Heart left ventricle (tissue), 16 donors: ENCODE results near the gene SYT3. TPM values are rescaled to one million over a fixed set of nuclear protein-coding genes. Genes with fewer than 3 reads are reported as not detected.

Experiments used
- ATAC-seq, 4 donors: fragments of 200-7000 bp; cut with Tn5 transposase; one replicate each; pipeline ENCODE4 v1.9.1; 2020 to 2022; ENCODE audit warnings: moderate library complexity in 4 of 4, mild to moderate bottlenecking in 3 of 4, moderate number of reproducible peaks in 1 of 4
- DNase-seq, 5 donors: peaks; one replicate each; pipeline ENCODE4 v3.0.0-alpha.2; 2020
- H3K27ac ChIP-seq, 12 donors: fragments of 200-600 bp; sonication (generic) in 4 of 12; one replicate each; pipeline versions ENCODE4 v1.5.0 to v1.8.0; 2016 to 2022; ENCODE audit warnings: mild to moderate bottlenecking in 2 of 12
- H3K27me3 ChIP-seq, 9 donors: fragments of 200-600 bp; sonication (generic) in 2 of 9; one replicate each; pipeline versions ENCODE4 v1.5.1 to v1.8.0; 2016 to 2022; ENCODE audit warnings: mild to moderate bottlenecking in 3 of 9
- H3K36me3 ChIP-seq, 9 donors: fragments of 200-600 bp; sonication (generic) in 2 of 9; one replicate each; pipeline versions ENCODE4 v1.5.0 to v1.8.0; 2018 to 2022; ENCODE audit warnings: mild to moderate bottlenecking in 2 of 9
- H3K4me1 ChIP-seq, 12 donors: fragments of 200-600 bp; sonication (generic) in 4 of 12; one replicate each; pipeline versions ENCODE4 v1.5.0 to v1.8.0; 2016 to 2022; ENCODE audit warnings: mild to moderate bottlenecking in 3 of 12
- H3K4me3 ChIP-seq, 12 donors: fragments of 200-600 bp; sonication (generic) in 4 of 12; one replicate each; pipeline versions ENCODE4 v1.5.0 to v1.8.0; 2017 to 2022; ENCODE audit warnings: mild to moderate bottlenecking in 9 of 12, moderate library complexity in 4 of 12
- H3K9me3 ChIP-seq, 12 donors: fragments of 200-600 bp; sonication (generic) in 4 of 12; one replicate each; pipeline versions ENCODE4 v1.5.0 to v1.8.0; 2016 to 2022; ENCODE audit warnings: mild to moderate bottlenecking in 1 of 12
- POLR2A ChIP-seq, 2 donors: fragments of 450-650 bp; IDR thresholded peaks; one replicate each; pipeline ENCODE4 v1.6.1; 2017; ENCODE audit warnings: antibody characterized with exemption in 2 of 2, mild to moderate bottlenecking in 2 of 2, moderate library complexity in 2 of 2
- WGBS, 4 donors: extraction: QIAGEN DNeasy Blood & Tissue Kit in 2 of 4; methylation state at CpG; one replicate each; pipeline versions ENCODE4 v1.1.5 to v1.1.7; 2013 to 2018; 5-methylcytosine and 5-hydroxymethylcytosine counted together
- intact Hi-C, 10 donors: fragments of 100-400 bp; cut with DNase I; formaldehyde crosslinking; loops; one replicate each; pipeline versions ENCODE4 v1.11.1 to v1.14.2; 2022
- polyA plus RNA-seq, 2 donors: library from polyadenylated mRNA; stranded (reverse); fragments of 200-250 nt; gene quantifications; one replicate each; pipeline ENCODE4 v1.2.3, GENCODE V29; 2013
- total RNA-seq, 9 donors: library from RNA; depleted of rRNA in 2 of 9; stranded (reverse); fragments of >200 nt in 2 of 9; fragmentation: NEBNext Ultra II Directional in 3 of 9; extraction: Animal tissue kit (Norgen Biotek cat#: 25700) in 3 of 9; gene quantifications; one replicate each; pipeline versions ENCODE4 v1.1.0 to v1.2.4, GENCODE V29; 2016 to 2023
- TF ChIP-seq, protein P1 (sequence below), 12 donors: fragments of 200-600 bp; sonication (generic) in 4 of 12; IDR thresholded peaks; one replicate each; pipeline versions ENCODE4 v1.5.0 to v1.8.0; 2018 to 2022; ENCODE audit warnings: antibody characterized with exemption in 12 of 12, mild to moderate bottlenecking in 5 of 12
- donor health status: ischemic (EF 13 %, LVEDD 7.1; RV severe dilation, severe dysfunction).
- donor health status: healthy with polysubstance abuse.
- donor health status: DM: no; HTN: yes; CAD: no.
- donor health status: DM: no; HTN: no; CAD: no.
- donor health status: ischemic (EF 25% LVEDD 6.9; RV normal size, moderate dysfunction).
- donor health status: ischemic (EF 25% LVEDD 5.7; RV mildly dilated, moderate dysfunction).
- donor health status: healthy.
- donor health status: DM: yes; HTN: yes; CAD: no.
- donor health status: ischemic (EF 35%, LVEDD 5.7; RV mildly dilated, moderate dysfunction).
- donor health status: nonischemic (EF 11% LVEDD 7.7; RV severe dilation, severe dysfunction).
- donor health status: DM: yes; HTN: yes; CAD: no.
- donor health status: PGD.
- donor health status: ischemic (EF 29% LVEDD 5.4; RV normal size, mild dysfunction).
- donor health status: nonischemic (EF 23%, LVEDD 6.1; RV moderate dilation, normal function).

The SYT3 gene
- total and polyA plus RNA-seq, 11 donors, result 0.06 to 0.75 (median 0.20) TPM; not detected in 6

DNA sequence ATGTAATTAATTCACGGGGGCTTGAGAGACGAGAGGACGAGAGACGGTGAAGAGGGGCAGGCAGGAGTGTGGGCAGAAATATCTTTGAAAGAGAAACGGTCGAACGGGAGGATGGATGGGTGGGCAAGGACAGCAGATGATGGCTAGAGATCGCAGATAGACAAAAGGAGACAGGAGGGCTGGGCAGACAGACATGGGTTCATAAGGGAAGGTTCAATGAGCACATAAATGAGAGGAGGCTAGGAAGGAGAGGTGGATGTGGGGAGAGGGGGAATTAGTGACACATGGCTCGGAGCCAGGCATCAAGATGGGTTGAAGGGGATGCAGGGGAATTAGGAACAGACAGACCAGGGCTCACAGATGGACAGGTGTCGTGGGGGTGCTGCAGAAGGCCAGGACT, 1.1 kb downstream of the SYT3 start:
- Histone ChIP-seq H3K9me3 (peaks cover 0 to 22% (median 11%) of the 10 kb centered on the region in 12 donors), H3K27me3 (peaks cover 5 to 70% (median 19%) of the 10 kb centered on the region in 9 donors), H3K4me1 (peaks cover 0 to 9% (median 0%) of the 10 kb centered on the region in 12 donors), H3K27ac (no peak overlapping the region), H3K4me3 (peak overlapping the region in 1 of 12 donors; percentile 51), H3K36me3 (no peaks in the 10 kb centered on the region)
- DNase-seq (no peak), ATAC-seq (no peak)
- TF ChIP-seq, protein P1, sequence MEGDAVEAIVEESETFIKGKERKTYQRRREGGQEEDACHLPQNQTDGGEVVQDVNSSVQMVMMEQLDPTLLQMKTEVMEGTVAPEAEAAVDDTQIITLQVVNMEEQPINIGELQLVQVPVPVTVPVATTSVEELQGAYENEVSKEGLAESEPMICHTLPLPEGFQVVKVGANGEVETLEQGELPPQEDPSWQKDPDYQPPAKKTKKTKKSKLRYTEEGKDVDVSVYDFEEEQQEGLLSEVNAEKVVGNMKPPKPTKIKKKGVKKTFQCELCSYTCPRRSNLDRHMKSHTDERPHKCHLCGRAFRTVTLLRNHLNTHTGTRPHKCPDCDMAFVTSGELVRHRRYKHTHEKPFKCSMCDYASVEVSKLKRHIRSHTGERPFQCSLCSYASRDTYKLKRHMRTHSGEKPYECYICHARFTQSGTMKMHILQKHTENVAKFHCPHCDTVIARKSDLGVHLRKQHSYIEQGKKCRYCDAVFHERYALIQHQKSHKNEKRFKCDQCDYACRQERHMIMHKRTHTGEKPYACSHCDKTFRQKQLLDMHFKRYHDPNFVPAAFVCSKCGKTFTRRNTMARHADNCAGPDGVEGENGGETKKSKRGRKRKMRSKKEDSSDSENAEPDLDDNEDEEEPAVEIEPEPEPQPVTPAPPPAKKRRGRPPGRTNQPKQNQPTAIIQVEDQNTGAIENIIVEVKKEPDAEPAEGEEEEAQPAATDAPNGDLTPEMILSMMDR (IDR thresholded peaks at IDR 0.05), result no peak
- TF ChIP-seq POLR2A (IDR thresholded peaks at IDR 0.05), result no peak
- WGBS, 4 donors, result 42 to 48% (median 46%) methylated on average over 10 of the region's 10 CpGs
- intact Hi-C loops, result no loop called here

DNA sequence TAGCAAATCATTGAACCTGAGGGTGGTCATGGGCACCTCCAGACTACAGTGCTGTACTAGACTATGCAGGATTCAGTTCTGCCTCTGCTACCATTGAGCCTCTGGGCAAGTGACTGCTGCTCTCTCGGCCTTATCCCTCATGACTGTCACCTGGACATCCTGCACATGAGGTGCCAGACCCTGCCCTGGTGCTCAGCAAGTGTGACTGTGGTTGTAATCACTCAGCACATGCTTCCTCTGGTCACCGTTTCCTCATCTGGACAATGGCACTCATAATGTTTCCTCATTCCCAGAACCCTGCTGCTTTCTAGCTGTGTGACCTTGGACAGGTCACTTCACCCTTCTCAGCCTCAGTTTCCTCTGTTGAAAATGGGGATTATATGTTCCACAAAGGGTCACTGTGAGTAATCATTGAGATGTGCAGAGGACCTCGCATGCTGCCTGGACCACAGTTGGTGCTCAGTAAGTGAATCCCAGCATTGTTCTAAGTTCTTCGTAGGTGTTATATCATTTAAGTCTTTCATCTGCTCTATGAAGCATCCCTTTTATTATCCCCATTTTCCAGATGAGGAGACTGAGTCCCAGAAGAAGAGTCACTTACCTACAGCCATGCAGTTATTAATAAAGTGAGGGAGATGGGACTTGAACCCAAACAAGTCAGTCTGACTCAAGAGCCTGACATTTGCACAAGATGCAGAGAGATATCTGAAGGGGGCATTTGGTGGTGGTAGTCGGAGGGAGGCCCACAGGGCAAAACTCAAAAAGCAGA, 3.2 kb downstream of the SYT3 start:
- intact Hi-C loops, result no loop called here
- TF ChIP-seq, protein P1 (IDR thresholded peaks at IDR 0.05), result no peak
- TF ChIP-seq POLR2A (IDR thresholded peaks at IDR 0.05), result no peak
- WGBS, 4 donors, result 58 to 69% (median 65%) methylated on average over 5 of the region's 5 CpGs

DNA sequence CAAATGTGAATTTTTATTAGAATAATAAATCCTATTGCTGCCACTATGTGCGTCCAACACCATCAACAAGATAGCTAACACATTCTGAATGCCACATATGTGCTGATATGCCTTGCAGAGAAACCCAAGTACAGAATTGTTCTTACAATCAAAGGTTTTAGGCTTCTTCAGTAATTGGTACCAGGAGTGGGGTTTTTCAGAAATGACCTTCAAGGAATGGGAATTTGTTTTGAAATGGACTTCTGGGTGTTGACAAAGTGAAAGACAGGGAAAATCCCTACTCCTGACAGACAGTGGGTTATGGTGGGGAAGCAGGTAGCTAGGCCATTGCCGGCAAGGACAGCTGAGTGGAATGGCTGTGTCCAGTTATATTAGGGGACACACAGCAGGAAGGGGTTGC, 5.7 kb downstream of the SYT3 start:
- Histone ChIP-seq H3K9me3 (peaks cover 0 to 28% (median 16%) of the 10 kb centered on the region in 12 donors), H3K4me3 (no peak overlapping the region), H3K27me3 (peaks cover 0 to 47% (median 12%) of the 10 kb centered on the region in 9 donors), H3K36me3 (no peaks in the 10 kb centered on the region), H3K27ac (no peak overlapping the region), H3K4me1 (peaks cover 0 to 2% (median 0%) of the 10 kb centered on the region in 12 donors)
- TF ChIP-seq POLR2A (IDR thresholded peaks at IDR 0.05), result no peak
- TF ChIP-seq, protein P1 (IDR thresholded peaks at IDR 0.05), result no peak
- ATAC-seq (no peak), DNase-seq (no peak)
- intact Hi-C loops, result no loop called here
- 93 to 99% (median 95%) methylated on average over 2 of the region's 2 CpGs for WGBS, 4 donors

More for the DNA sequence above, 3.2 kb downstream of the SYT3 start:
- Histone ChIP-seq H3K36me3 (no peaks in the 10 kb centered on the region), H3K27ac (no peak overlapping the region), H3K4me1 (peaks cover 0 to 9% (median 0%) of the 10 kb centered on the region in 12 donors), H3K27me3 (peaks cover 0 to 64% (median 13%) of the 10 kb centered on the region in 9 donors), H3K4me3 (no peak overlapping the region), H3K9me3 (peaks cover 0 to 28% (median 16%) of the 10 kb centered on the region in 12 donors)
- DNase-seq, result no peak
- no peak for ATAC-seq

DNA sequence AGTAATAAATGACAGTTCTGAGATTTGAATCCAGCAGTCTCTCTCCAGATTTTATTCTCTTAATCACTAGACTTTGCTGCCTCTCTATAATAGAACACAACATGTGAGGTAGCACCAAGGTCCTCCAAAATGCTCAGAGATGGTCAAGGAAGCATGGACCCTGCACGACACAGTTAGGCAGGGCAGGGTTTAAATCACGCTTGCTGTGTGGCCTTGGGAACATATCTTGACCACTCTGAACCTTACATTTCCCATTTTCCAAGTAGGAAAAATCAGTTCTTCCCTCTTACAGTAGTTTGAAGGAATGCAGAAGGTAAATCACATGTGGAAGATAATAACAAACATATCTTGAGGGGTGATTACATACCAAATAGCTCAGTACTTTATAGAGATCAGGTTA, 6.3 kb downstream of the SYT3 start:
- DNase-seq (no peak), ATAC-seq (no peak)
- intact Hi-C loops, result no loop called here
- Histone ChIP-seq H3K4me3 (no peak overlapping the region), H3K27ac (no peak overlapping the region), H3K4me1 (no peaks in the 10 kb centered on the region), H3K27me3 (peaks cover 0 to 41% (median 8%) of the 10 kb centered on the region in 9 donors), H3K9me3 (peaks cover 0 to 28% (median 16%) of the 10 kb centered on the region in 12 donors), H3K36me3 (no peaks in the 10 kb centered on the region)
- no peak for TF ChIP-seq POLR2A (IDR thresholded peaks at IDR 0.05)
- TF ChIP-seq, protein P1 (IDR thresholded peaks at IDR 0.05), result no peak
- 66 to 81% (median 74%) methylated on average over 2 of the region's 2 CpGs for WGBS, 4 donors
